HG02588 (cell line): ENCODE results near the gene PRPF19.

Source experiments
- ATAC-seq: cut with Tn5 transposase; IDR thresholded peaks from one replicate; pipeline ENCODE4 v1.9.1; 2021; ENCODE audit warnings: mild to moderate bottlenecking, moderate library complexity; ENCODE audit not compliant: unreplicated experiment

Gene PRPF19

DNA sequence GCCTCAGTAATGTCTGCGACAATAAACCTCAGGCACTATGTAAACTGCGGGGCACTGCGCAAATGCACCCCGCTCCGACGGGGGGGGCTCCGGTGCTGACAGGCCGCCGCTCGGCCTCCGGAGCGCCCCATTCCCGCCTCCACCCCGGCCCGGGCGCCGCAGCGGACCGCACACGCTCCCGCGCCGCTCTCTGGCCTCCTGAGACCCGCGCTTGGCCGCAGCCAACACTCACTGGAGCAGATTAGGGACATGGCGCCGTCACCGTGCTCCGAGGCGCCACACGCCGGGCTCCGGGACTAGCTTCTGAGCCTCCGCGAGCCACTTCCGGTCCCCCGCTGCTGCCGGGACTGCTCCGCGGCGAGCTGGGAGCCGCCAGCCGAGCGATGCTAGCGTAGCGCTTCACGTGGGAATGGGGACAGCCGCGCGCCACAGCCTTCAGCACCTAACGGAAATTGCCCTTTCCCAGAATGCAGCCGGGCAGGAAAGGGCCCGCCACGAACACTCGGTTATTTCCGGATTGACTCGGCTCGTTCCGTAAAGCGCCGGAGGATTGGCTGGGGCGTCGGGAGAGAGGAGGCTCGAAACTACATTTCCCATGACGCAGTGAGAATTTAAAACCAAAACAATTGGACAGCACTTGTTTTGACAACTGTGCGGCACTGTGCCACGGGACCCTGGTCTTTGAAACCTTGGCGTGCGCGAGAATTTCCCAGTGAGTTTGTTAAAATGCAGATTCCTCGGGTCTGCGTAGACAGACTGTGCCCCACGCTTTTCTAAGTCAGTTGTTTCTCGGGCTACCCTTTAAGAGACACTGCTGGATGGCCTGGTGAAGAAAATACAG, at the start of gene PRPF19:
TSS of gene PRPF19 (minus strand) at position 454 of the 841 bp plus-strand sequence. CDS start at position 251, 203 bp downstream.
- ATAC-seq = peak; percentile 70

GRCh38 chr11:60955571-60955970, 49.2 kb upstream of the PRPF19 start:
- ATAC-seq = no peak

DNA sequence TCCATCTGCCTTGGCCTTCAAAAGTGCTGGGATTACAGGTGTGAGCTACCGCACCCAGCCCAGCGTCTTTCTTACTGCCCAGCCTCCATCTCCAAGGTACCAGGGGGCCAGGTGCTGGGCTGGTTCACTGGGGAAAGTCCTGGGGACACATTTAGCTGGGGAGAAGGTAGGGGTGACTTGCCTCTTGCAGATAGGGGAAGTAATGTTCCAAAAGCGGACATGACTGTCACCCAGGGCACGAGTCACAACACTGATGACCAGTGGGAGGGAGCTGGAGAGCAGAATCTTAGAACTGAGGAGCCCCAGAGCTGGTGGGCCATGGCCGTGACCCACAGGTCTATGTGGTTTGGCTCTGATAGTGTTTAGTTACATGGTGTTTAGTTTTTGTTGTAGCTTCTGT, 48.0 kb upstream of the PRPF19 start:
- no peak for ATAC-seq

DNA sequence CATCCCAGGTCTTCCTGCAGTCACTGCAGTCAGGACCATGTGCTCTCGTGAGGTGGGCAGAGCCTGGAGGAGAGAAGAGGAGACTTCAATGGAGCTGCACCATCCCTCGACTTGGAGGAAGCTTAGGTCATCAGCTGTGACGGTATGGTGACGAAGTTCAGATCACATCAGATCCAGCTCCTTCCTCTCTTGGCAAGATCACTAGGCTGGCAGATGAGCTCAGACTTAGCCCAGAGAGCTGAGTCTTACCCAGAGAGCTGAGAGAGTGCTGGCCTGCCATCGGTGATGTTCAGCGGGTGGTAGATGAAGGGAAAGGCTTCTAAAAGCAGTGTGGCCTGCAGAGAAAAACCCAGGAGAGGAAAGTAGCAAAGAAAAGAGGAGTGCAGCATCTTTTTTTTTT, 47.4 kb upstream of the PRPF19 start:
- ATAC-seq = no peak

DNA sequence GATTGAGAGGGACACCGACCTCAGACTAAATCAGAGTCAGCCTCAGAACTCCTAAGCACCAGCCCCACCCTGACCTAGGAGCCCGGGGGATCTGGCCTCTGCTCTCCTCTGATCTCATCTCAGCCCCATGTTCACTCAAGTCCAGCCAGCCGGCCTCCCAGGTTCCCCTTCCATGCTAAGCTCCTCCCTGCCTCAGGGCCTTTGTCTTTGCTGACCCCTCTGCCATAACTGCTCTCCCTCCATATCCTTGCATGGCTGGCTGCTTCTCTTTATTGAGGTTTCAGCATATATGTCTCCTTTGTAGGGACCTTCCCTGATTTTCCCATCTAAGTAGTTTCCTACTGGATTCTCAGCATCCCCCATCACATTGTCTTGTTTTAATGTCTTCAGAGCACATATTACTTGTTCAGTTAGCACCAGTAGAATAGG, 46.4 kb upstream of the PRPF19 start:
- no peak for ATAC-seq

DNA sequence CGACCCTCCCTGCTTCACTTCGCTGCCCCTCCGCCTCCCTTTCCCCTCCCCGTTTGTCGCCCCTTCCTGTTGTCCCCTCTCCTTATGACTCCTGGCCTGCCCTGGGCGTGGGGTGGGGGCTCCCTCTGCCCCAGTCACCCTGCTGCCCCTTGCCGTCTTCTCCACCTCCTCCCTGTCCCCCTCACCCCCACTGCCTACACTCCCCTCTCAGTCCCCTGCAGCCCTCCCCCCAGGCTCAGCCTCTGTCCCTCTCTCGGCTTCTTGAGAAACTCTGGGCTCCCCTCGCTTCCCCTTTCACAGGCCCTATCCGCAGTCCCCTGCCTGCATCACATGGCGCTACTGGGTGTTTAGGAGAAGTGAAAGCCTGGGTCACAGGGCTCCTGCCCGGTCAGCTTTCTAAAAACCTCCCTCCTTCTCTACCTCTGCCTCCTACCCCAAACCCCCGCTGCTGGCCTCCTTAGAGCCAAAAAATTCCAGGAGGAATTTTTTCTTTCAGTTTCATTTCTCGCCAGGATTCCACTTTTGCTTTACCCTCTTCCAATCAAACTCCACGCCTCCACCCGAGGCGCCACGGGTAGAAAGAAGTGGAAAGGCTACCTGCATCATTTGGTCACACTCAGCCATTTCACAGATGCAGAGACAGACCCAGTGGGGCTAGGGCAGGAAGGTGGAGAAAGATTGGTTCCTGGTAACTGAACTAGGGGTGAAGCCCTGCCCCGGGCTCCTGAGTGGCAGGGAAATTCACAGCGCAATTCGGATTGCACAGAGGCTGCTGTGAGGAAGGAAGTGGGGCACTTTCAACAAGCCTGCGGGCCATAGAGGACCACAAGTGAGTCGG, 45.7 kb upstream of the PRPF19 start, which contains the start of gene SLC15A3:
TSS of gene SLC15A3 (minus strand) at position 273 of the 838 bp plus-strand sequence. CDS start 625 bp downstream, outside the sequence.
- ATAC-seq = peak; percentile 68

DNA sequence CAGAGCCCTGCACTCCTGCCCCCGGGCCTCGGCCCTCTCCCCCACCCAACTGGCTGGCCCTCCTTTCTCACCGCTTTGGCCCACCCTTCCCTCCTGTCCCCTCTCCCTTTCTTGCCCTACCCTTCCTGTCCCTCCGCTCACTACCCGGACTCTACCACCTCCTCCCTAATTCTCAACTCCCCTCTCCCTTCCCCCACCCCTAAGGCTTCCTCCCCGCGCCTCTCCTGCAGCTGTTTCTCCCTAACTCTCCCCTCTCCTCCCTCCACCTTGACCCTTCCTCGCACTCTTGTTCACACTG, 45.2 kb upstream of the PRPF19 start:
- ATAC-seq = no peak

DNA sequence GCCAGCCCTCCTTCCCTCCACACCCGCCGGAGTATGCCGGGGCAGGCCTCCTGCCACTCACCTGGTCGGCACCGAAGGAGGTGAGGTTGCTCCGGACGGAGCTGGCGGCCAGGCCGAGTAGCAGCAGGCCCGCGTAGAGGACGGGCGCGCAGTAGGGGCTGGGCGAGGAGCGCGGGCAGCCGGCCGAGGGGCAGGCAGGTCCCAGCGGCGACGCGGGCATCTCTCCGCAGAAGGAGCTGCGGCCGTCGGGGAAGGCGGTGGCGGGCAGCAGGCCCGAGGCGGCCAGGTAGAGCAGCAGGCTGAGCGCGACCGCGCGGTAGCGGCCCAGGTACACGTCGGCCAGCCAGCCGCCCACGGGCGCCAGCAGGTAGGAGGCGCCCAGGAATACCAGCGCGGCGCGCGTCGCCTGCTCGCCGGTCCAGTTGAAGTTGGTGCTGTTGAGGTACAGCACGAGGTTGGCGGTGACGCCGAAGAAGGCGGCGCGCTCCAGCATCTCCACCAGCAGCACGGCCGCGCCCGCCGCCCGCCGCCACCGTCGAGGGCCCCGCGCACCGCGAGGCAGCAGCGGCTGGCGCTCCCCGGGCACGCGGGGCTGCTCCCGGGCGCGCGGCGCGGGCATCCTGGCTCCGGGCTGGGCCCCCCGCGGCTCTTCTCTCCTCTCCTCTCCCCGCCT, 44.7 kb upstream of the PRPF19 start:
- peak; percentile 25 for ATAC-seq

- no peak for ATAC-seq
Observed at GRCh38 chr11:60950024-60950423, 43.6 kb upstream of the PRPF19 start.

DNA sequence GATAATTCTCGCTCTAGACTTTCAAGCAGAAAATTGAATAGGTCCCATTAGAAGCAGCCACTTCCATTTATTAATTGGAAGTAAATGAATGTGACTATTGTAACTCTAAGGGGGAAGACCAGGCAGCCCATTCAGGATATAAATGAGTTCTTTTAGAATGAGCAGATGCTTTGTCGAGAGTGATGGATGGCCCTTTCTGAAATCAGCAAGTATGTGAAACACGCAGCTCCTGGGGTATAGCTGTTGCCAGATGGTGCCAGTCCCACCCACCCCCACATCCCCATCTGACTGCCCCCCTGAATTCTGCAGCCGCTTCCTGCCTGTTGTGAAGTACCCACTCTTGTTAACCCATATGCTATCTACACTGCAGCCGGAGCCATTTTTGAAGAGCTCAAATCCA, 41.9 kb upstream of the PRPF19 start:
- no peak for ATAC-seq

GRCh38 chr11:60947700-60948099, 41.3 kb upstream of the PRPF19 start:
- ATAC-seq = no peak

GRCh38 chr11:60946601-60947264, 40.3 kb upstream of the PRPF19 start:
- no peak for ATAC-seq

DNA sequence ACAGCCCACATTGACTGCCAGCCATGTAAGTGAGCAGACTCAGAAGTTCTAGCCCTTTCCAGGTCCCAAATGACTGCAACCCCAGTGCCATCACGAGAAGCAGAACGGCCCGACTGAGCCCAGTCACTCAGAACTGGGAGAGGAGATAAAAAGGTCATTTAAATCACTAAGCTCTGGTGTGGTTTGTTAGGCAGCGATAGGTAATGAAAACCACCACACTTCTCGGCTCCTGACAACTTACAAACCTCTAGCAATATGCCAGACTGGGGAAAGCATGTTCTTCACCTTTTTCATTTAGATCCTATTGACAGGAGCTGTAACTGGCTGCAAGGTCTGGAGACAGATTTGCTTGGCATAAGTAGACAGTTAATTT, 38.9 kb upstream of the PRPF19 start:
- ATAC-seq = no peak

DNA sequence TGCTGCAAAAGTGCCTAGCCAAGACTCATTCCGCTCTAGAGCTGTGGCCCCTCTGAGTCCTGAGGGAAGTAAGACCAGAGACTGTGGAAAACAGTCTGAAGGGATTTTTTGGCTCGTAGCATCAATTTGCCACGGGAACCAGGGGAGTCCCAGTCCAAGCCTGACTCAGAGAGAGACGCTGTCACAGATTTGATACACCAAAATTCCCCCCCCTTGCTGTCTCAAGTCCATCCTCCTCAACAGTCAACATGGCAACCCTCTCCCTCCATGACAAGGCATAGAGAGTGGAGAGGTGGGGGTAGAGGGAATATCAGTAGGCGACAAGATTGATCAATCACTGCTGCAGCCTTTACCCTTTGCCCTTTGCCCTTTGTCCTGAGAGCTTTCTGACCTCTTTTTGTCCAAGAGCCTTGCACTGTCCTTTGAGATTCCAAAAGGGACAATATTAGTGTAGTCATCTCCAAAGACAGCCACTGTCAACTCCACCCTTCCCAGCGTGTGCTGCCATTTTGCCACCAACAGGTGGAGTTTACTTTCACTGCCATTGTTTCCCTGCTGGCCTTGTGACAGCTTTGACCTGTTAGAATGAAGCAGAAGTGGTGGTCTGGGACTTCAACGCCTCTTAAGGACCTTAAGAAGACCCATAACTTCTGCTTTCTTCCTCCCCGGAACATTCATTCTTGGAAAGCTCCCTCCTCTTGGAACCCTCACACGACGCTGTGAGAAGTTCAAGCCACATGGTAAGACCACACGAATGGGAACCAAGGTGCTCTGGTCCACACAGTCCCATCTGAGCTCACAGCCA, 38.3 kb upstream of the PRPF19 start:
- ATAC-seq = no peak

DNA sequence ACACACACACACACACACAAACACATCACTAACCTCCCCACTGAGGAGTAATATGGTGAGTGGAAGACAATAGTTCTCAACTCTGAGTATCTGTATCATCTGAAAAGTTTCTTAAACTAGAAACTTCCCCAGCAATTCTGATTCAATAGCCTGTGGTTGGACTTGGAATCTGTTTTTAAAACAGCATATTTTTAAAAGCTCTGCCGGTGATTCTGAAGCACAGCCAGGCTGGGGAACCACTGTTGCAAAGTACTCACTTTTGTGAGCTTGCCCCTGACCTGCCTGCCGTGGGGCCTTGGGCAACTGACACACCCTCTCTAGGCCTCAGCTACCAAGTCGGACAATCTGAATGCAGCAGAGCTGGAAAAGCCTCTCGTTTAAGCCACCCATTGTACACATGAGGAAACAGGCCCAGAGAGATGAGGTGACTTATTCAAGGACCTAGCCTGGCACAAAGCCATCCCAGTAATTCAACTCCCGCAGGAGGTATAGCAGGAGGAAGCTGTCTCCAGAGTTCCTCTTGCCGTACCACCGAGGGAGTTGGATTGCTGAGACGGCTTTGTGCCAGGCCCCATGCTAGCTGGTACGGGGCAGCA, 36.7 kb upstream of the PRPF19 start:
- no peak for ATAC-seq

DNA sequence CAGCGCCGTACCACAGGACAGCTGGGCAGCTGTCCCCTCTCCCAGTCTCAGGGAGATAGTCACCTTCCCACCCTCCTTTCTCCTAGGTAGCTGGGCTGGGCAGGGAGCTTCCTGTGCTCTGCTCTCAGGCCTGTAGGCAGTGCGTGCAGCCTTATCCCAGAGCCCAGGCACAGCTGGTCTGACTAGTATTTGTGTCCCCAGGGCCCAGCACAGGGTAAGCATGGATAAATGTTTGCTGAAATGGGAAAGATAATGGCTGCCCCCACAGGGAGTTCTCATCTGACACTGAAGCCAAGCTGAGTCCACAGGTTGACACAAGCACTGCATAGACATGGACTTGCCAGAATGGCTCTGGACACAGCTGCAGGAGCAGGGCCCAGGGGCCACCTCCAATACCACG, 35.8 kb upstream of the PRPF19 start:
- no peak for ATAC-seq

- no peak for ATAC-seq
Observed at GRCh38 chr11:60941371-60942119, 35.2 kb upstream of the PRPF19 start.

- ATAC-seq = no peak
Observed at GRCh38 chr11:60939855-60940254, 33.5 kb upstream of the PRPF19 start.

- ATAC-seq = no peak
Observed at GRCh38 chr11:60939301-60939700, 32.9 kb upstream of the PRPF19 start.
